ENCODE measurements around the gene KCNQ1.

- TF ChIP-seq, protein P1, sequence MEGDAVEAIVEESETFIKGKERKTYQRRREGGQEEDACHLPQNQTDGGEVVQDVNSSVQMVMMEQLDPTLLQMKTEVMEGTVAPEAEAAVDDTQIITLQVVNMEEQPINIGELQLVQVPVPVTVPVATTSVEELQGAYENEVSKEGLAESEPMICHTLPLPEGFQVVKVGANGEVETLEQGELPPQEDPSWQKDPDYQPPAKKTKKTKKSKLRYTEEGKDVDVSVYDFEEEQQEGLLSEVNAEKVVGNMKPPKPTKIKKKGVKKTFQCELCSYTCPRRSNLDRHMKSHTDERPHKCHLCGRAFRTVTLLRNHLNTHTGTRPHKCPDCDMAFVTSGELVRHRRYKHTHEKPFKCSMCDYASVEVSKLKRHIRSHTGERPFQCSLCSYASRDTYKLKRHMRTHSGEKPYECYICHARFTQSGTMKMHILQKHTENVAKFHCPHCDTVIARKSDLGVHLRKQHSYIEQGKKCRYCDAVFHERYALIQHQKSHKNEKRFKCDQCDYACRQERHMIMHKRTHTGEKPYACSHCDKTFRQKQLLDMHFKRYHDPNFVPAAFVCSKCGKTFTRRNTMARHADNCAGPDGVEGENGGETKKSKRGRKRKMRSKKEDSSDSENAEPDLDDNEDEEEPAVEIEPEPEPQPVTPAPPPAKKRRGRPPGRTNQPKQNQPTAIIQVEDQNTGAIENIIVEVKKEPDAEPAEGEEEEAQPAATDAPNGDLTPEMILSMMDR (IDR thresholded peaks at IDR 0.05): no peak
- no peak for TF ChIP-seq EP300 (IDR thresholded peaks at IDR 0.05)
- no peak for TF ChIP-seq POLR2AphosphoS5 (IDR thresholded peaks at IDR 0.05)
- no peak for TF ChIP-seq POLR2A (IDR thresholded peaks at IDR 0.05)
Measured at GRCh38 chr11:2693271-2694261, 248.8 kb downstream of the KCNQ1 start.

Data from upper lobe of left lung (tissue), 4 donors.